NCI-H2196 treated with DMSO at 0.1 percent for 48 hours (cell line): ENCODE measurements around the gene SNTG2.
"Not testable (repeated sequence)": the region's sequence is repeated elsewhere in the genome, so short reads cannot be mapped to it uniquely, and the experiment has no call there.

Source experiments
- DNase-seq: peaks from one replicate; lab custom pipeline; 2025; ENCODE audit not compliant: unreplicated experiment; lab: John Stamatoyannopoulos, UW

Gene SNTG2

DNA sequence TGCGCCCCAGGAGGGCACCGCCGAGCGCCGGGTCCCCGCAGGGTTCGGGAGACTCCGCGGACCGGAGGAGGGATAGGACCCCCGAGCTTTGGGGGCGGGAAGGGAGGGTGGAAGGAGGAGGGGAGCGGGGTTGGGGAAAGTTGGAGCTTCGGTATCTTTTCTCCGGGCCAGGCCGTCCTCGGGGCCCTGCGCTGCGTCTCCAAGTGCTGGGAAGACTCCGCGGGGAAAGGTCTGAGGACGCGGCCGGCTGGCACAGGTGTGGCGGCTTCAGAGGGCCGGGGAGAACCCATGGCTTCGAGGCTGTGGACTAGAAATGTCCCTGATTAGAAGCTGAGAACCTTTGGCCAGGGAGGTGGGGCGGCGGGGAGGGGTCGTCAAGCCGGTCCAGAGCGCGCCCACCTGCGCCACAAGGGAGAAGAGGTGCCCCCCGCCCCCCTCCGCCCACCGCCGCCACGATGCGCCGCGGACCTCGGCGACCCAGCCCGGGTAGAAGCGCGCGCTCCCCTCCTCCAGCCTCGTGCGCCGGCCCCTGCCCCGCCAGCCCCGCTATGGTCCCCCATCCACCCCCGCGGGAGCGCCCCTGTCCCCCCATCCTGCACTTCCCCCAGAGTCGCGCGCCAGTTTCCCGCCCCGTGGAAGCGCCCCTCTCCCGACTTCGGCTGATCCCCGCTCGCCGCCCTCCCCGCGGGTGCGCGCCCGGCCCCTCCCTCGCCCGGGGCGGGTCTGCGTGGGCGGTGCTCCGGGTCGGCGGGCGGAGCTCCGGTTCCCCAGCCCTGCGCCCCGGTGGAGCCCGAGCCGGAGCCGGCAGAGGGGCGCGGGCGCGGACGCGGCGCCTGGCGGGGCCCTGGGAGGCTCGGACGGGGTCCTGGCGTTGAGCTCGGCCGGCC, at the start of gene SNTG2:
Gene SNTG2, plus strand, starts transcription at position 770 of the 887 bp plus-strand sequence. CDS start 148 bp downstream, outside the sequence.
- no peak for DNase-seq

DNA sequence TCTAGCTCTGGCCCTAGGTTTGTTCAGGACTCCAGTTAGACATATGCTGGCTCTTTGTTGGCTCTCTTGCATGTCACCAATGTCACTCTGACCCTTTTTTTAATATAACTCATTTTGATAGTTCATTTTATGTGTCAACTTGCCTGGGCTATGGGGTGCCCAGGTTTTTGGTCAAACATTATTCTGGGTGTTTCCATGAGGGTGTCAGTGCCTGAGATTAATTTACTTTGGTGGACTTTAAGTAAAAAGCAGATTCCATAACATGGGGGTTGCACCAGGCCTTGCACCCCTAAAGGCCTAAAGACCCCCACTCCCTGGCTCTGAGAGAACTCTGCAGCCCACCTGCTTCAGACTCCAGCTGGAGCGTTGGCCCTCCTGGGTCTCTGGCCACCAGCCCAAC, 48.1 kb upstream of the SNTG2 start:
- no peak for DNase-seq

DNA sequence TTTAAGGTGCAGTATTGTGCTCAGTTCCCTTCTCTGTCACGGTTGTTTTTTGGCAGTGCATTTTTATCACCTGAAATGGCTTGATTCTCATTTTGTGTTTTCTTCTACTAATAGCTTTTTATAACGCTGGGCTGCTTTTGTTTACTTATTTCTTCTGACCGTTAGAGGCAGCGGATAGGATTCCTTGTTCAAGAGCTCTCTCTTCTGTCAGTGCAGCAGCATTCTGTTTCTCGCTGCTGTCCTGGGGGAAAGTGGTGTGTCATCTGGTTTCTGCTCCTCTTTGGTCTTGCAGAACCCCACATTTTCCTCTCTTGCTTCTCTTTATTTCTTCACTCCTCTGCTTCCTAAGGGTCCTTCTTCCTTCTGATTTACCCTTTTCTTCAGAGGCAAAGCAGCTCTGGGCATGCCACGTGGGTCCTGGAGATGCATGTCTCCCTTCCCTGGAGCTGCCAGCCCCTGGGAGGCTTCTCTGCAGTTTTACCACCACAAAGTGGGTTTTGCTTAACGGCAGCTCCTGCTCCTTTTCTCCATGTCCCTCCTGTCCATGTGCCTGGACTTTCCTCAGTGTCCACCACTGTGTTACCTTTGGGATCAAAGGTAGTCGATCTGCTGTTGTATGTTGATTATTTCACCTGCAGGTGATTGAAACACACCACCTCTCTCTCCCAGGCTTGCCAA, 47.3 kb upstream of the SNTG2 start:
- DNase-seq = no peak

DNA sequence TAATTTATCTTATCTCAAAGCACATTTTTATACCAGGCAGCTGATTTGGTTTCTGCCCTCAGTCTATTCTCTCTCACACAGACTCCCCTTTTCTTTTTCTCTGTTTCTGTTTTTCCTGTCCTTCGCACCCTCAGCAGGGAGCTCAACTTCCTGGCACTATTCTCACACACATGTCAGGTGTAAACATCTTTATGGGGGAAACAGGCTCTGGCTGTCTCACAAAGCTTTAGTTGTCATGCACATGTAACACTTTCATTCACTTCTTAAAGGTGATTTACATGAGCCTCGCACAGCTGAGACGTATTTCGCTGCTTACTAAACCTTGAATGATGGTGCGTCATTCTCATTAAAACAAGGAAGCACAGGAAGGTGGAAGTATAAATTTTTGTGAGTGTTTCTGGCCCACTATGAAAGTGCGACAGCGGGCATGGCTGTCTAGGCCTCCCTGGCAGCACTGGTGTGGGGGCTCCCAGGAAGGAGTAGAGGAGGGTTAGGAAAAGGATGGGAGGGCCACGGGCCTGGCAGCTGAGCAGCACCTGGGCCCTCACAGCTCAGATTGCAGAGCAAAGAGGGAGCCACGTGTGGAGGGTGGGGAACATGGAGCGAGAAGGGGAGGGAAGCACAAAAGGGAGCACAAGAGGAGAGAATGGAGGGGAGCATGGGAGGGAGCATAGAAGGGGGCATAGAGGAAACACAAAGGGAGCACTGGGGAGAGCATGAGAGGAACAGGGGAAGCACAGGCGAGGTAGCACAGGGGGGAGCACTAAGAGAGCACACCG, 46.2 kb upstream of the SNTG2 start:
- DNase-seq = no peak

DNA sequence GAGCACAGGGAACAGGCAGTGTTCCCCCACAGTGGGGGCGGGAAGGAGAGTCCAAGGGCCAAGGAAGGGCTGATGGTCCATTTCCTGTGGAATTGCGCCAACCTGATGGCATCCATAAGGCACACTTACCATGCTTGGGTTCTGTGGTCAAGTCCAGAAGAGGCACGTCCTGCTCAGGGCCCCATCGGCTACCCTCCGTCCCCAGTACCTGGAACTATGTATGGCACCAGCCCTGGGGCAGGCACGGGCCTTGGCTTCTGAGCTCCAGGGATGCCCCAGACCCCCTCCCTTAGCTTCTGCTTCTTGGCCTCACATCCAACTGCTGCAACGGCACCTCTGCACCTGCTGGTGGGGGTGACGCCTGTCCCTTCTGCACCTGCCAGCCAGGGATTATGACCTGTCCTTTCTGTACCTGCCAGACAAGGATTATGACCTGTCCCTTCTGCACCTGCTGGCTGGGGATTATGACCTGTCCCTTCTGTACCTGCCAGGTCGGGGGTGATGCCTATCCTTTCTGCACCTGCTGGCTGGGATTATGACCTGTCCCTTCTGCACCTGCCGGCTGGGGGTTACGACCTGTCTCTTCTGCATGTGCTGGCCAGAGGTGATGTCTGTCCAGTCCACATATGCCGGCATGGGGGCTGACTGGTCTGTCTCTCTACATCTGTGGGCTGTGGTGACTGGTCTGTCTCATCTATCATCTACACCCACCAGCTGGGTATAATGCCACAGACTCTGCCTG, 45.4 kb upstream of the SNTG2 start:
- no peak for DNase-seq

DNA sequence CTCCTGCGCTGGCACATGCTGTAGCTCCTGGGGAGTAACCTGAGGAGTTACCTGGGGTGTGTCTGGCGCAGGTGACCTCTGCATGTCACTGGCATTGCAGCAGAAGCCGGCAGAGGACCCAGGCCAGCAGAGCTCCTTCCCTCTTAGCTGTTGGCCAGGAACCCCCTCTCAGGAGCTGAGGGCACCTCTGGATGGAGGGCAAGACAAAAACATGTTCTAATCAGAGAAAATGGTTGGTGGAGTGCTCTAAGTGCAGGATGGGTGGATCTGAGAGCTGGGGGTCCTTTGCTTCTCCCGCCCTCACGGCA, 44.9 kb upstream of the SNTG2 start:
- DNase-seq = no peak

DNA sequence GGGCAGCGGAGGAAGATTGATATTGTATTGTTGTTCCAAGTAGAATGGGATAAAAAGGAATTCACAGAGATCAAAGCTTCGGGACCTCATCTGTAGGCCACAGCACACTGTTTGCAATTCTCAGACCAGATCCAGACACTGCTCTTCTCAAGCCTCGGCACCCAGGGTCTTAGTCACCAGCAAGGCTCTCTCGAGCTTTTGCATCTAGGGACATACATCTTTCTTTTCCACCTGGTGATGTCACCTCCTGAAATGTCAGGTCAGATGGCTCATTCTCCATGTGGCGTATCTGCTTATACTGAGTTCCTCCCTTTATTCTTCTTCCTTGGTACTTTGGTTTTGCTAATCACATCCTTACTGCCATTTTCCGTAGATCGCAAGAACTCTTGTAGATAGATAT, 42.9 kb upstream of the SNTG2 start:
- no peak for DNase-seq

DNA sequence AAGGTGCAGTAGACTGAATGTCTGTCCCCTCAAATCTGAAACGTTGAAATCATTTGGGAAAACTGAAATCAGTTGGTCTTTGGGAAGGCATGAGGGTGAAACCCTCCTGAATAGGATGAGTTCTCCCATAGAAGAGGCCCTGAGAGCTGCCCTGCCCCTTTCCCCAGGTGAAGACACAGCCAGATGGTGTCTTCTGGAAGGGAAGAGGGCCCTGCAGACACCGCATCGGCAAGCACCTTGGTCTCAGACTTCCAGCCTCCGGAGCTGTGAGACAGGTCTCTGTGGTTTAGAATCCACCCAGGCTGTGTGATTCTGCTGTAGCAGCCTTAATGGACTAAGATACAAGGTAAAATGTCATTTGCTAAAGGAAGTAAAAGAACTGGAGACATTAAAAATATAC, 42.1 kb upstream of the SNTG2 start:
- no peak for DNase-seq

DNA sequence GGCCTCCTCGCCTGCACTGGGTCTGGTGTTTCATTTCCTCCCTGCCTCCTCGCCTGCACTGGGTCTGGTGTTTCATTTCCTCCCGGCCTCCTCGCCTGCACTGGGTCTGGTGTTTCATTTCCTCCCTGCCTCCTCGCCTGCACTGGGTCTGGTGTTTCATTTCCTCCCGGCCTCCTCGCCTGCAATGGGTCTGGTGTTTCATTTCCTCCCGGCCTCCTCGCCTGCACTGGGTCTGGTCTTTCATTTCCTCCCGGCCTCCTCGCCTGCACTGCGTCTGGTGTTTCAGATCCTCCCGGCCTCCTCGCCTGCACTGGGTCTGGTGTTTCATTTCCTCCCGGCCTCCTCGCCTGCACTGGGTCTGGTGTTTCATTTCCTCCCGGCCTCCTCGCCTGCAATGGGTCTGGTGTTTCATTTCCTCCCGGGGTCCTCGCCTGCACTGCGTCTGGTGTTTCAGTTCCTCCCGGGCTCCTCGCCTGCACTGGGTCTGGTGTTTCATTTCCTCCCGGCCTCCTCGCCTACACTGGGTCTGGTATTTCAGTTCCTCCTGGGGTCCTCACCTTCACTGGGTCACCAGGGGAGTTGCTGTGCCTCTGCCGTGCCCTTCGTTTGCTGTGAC, 40.8 kb upstream of the SNTG2 start:
- DNase-seq = not testable (repeated sequence)

DNA sequence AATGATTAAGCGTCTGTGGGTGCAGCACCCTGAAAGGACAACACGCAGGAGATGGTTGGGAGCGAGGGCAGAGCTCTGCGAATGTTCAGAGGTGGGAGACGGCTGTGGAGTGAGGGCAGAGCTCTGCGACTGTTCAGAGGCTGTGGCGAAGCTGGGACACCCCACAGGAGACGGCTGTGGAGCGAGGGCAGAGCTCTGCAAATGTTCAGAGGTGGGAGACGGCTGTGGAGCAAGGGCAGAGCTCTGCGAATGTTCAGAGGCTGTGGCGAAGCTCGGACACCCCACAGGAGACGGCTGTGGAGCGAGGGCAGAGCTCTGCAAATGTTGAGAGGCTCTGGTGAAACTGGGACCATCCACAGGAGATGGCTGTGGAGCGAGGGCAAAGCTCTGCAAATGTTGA, 40.0 kb upstream of the SNTG2 start:
- DNase-seq = no peak

DNA sequence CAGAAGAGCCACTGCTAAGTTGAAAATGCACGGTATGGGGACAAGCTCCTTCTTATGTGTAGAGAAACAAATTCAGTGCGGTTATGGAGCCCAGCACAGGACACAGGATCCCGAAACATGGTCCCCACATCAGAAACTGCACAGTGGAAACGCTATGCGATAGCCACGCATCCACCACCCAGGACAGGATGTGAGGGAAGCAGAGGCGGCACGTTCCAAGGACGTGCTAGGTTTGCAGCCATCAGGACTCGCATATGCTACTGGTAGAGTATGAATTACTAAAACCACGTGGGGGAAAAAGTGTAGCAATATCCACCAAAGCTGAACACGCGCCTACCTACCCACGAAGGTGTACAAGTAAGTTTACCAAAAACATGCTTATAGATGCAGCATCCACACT, 34.7 kb upstream of the SNTG2 start:
- no peak for DNase-seq

DNA sequence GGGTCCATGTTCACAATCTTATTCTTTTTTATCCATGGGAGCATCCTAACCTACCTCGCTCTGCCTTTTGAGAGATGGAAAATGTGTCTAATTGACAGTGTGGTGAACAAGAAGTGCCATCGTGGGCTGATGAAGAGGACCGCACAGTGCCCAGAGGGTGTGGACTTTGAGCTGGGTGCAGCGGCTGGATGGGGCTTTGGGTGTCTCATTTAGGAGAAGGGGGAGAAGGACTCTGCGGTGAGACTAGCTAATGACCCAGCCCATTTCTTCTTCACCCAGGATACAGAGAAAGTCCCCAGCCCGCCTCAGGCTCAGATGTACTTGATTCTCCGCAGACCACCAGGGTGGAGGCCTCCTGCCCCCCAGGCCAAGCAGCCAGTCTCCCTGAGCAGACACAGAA, 33.7 kb upstream of the SNTG2 start:
- DNase-seq = no peak

DNA sequence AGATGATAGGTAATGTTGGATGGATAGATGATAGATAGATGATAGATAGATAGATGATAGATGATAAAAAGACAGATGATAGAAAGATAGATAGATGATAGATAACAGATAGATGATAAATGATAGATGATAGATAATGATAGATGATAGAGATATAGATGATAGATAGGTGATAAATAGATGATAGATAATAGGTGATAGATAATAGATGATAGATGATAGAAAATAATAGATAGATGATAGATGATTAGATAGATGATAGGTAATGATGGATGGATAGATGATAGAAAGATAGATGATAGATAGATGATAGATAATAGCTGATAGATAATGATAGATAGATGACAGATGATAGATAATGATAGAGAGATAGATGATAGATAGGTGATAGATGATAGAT, 31.0 kb upstream of the SNTG2 start:
- no peak for DNase-seq

DNA sequence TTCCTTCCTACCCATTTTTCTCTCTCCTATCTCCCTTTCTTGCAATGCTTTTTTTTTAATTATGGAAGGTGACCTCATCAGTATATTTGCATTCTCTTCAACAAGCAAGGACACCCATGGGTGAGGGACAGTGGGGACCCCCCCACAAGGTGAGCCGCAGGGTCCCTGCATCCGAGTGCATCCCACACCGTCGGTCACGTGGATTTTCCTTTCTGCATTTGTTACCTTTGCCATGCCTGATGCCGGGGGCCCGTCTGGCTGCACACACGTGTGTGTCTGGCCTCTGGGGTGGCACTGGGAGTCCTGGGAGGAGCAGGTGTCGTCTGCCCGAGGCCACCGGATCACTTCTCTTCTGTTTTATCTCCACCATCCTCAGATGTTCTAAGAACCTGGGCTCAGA, 30.1 kb upstream of the SNTG2 start:
- no peak for DNase-seq

DNA sequence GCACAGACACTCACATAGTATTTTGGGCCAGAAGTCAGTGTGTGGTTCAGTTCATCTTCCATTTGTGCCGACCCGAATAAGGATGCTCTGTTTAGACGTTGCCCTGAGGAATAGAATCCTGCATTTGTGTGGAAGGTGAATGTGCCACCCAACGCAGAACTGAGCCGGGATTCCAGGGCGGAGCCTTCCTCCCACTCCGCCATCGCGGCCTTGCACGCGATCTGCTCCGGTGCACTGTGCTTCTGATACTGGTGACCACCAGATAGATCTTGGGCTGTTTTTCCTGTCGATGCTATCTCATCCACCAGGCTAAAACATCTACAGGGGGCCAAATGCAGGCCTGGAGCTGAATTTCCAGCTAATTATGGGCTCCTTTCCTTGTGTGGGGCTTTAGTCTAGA, 29.6 kb upstream of the SNTG2 start:
- DNase-seq = no peak

DNA sequence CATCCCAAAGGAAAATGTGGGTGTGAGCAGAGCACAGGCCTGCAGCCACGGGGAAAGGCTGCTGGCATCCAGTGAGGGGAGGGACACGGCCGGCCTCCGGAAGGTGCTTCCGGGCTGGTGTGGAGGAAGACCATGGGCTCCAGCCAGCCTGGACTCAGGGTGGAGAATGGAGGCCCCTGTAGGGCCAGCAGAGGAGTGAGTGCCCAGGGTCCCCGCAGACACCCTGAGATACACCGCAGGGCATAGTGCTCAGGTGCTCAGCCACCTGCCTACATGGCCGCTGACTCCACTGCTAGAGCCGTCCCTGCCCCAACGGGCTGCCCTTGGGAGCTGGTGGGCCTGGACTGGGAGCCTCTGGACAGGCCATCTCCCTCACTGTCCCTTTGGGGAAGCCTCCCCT, 28.5 kb upstream of the SNTG2 start:
- no peak for DNase-seq

DNA sequence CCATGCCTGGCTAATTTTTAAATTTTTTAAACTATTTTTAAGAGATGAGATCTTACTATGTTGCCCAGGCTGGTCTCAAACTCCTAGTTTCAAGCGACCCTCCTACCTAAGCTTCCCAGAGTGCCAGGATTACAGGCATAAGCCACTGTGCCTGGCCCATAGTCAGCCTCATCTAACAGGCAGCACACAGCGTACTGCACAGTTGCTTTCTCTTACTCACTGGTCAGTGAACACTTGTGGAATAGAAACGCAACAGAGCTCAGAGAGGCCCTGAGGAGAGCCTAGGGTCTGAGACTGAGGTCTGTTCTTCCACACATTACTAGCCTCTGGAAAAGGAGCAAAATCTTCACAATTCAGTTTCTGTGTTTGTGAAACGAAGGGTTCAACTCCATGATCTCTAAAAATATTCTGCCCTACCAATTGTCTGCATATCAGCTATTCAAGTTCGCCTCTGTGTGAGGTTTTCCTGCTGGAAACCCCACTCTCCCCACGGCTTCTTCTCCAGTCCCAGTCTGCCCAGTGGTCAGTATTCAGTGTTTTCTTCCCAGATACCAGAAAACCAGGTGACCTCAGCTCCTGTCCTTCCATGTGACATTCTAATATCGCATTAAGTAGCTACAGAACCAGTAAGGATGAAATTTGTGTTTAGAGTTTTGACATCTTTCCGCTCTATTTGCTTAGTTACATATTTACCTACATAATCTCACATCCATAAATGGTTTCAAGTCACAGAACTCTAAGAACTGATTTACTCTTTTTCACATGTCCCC, 26.6 kb upstream of the SNTG2 start:
- no peak for DNase-seq

DNA sequence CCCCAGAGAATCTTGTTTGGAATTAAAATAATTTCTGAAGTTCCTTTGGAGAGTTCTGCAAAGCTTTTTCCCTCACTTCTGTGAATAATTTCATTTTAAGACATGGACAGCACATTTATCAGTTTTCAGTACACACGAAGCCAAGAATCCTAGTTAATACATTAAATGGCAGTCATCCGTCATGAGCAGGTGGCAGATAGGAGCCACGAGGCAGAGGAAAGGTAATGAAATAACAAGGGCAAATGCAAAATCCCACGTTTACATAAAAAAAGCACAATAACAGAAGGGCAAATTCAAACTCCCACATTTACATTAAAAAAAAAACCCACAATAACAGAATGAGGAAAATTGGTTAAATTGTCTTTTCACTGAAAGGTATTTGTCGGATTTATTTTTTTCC, 25.9 kb upstream of the SNTG2 start:
- no peak for DNase-seq

DNA sequence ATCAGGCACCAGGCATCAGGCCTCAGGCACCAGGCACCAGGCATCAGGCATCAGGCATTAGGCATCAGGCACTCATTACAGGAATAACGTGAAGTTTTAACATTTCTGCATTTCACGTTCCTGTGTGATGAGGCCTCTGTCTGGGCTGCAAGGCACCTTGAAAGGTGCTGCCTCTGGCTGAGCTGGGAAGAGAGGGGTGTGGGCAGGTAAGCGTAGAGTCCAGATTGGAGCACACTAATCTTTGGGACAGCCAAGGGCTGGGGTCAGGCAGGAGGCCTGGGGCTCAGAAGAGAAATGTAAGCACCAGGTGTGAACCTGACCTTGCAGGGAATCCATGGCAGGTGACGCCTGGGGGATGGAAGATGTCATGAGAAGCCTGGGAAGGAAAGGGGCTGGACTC, 25.3 kb upstream of the SNTG2 start:
- DNase-seq = no peak

DNA sequence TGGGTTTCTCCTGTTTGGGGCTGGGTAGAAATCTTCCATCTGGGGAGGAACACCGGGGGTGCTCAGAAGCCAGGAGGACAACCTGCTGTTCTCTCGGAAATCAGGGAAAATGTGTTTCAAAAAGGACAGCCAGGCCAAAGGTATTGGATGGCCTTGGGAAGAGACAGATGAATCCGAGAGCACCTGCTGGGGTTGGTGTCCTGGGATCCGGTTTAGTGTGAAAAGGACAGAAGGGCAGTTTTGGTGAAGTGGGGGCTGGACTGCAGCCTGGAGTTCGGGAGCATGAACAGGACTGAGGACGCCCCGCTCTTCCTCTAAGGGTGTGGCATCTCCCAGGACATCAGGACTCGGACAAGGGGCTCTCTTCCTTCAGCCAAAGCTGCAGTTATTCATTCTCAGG, 24.9 kb upstream of the SNTG2 start:
- DNase-seq = no peak
